Ovary (tissue), 3 donors: ENCODE results near the gene DENND5B.

Experiments
- CTCF ChIP-seq, 3 donors: fragments of 450-650 bp in 2 of 3; fragments of 200-600 bp in 1 of 3; IDR thresholded peaks; one replicate each; pipeline versions ENCODE4 v1.5.1 to v1.8.0; 2016 to 2022; ENCODE audit warnings: antibody characterized with exemption in 3 of 3, mild to moderate bottlenecking in 1 of 3
- EP300 ChIP-seq: sonication (generic); formaldehyde crosslinking; IDR thresholded peaks from one replicate; pipeline ENCODE4 v1.6.1; 2017; ENCODE audit warnings: antibody characterized with exemption
- POLR2A ChIP-seq: fragments of 450-650 bp; IDR thresholded peaks from one replicate; pipeline ENCODE4 v1.6.1; 2017; ENCODE audit warnings: antibody characterized with exemption, mild to moderate bottlenecking, moderate library complexity
- donor health status: DM: no; HTN: no; CAD: no.

GRCh38 chr12:31499567-31499966 is 91.4 kb downstream of the DENND5B start:
- TF ChIP-seq CTCF (IDR thresholded peaks at IDR 0.05) (no peak), POLR2A (no peak), EP300 (no peak)
